HCT116 (cell line): ENCODE measurements around the gene CDK10. TPM values are rescaled to one million over a fixed set of nuclear protein-coding genes. Genes with fewer than 3 reads are reported as not detected.

ENCODE experiments used
- ATAC-seq: fragments of 200-7000 bp; cut with Tn5 transposase; 2 replicates; pipeline ENCODE4 v1.9.1; 2020; ENCODE audit warnings: mild to moderate bottlenecking, moderate library complexity
- BruUV-seq: library from RNA; stranded (reverse); fragments of 400-500 nt; replicated peaks from 2 replicates; lab custom pipeline; 2021; lab: Mats Ljungman, UMichigan
- CTCF ChIA-PET: fragments of 300-600 bp; sonication (Branson Sonifier 250); formaldehyde crosslinking; loops from one replicate; lab custom pipeline; 2021; ENCODE audit warnings: antibody characterized with exemption; lab: Charles Lee
- POLR2A ChIA-PET: fragments of 300-600, 350-600 bp; sonication (Branson Sonifier 250); formaldehyde crosslinking; loops from one replicate; lab custom pipeline; 2021; ENCODE audit warnings: antibody characterized with exemption; lab: Charles Lee
- RAD21 ChIA-PET, 2 experiments: fragments of 300-600 bp; sonication (Branson Sonifier 250); formaldehyde crosslinking; loops; one replicate each; lab custom pipeline; 2023; ENCODE audit warnings: low total read pairs in 2 of 2; ENCODE audit not compliant: uncharacterized antibody in 2 of 2, unreplicated experiment in 2 of 2, low non-redundant PET in 1 of 2; lab: Charles Lee
- DNase-seq: peaks from one replicate; pipeline ENCODE4 v3.0.0-alpha.2; 2010; ENCODE audit warnings: low read depth, low spot score
- H2AFZ ChIP-seq: fragments of 200-600 bp; shearing (Covaris generic), sonication (generic); 2 replicates; pipeline ENCODE4 v1.6.1; 2017; ENCODE audit warnings: low read depth, mixed run types, mixed read lengths, antibody characterized with exemption, low read length; ENCODE audit not compliant: poor library complexity, severe bottlenecking
- H3K27ac ChIP-seq: 2 replicates; pipeline ENCODE4 v1.5.1; 2012; ENCODE audit warnings: low read depth, low read length
- H3K27me3 ChIP-seq: fragments of 200-600 bp; sonication (generic); 2 replicates; pipeline ENCODE4 v1.6.1; 2016; ENCODE audit warnings: mixed run types, low read length, mixed read lengths; ENCODE audit not compliant: insufficient read depth
- H3K36me3 ChIP-seq, 2 experiments: fragments of 200-500 bp in 1 of 2; fragments of 200-600 bp in 1 of 2; sonication (Bioruptor generic) in 1 of 2; sonication (generic) in 1 of 2; 2 replicates each; pipeline versions ENCODE4 v1.5.1 to v1.6.1; 2014 to 2016; ENCODE audit warnings: low read length in 2 of 2, inconsistent platforms in 1 of 2, mixed read lengths in 1 of 2, mixed run types in 1 of 2; ENCODE audit not compliant: insufficient read depth in 2 of 2, control insufficient read depth in 1 of 2
- H3K4me1 ChIP-seq, 2 experiments: fragments of 200-600 bp in 1 of 2; sonication (generic) in 1 of 2; 2 replicates each; pipeline versions ENCODE4 v1.5.1 to v1.6.1; 2012 to 2017; ENCODE audit warnings: low read length in 2 of 2, inconsistent platforms in 1 of 2, mild to moderate bottlenecking in 1 of 2, mixed read lengths in 1 of 2, mixed run types in 1 of 2, moderate library complexity in 1 of 2; ENCODE audit not compliant: insufficient read depth in 2 of 2, control insufficient read depth in 1 of 2
- H3K4me2 ChIP-seq: fragments of 200-600 bp; sonication (generic); 2 replicates; pipeline ENCODE4 v1.6.1; 2017; ENCODE audit warnings: mixed run types, low read length, mixed read lengths
- H3K4me3 ChIP-seq, 2 experiments: fragments of 200-600 bp in 1 of 2; sonication (generic) in 1 of 2; replicated peaks in 1 of 2; 2 replicates each; pipeline ENCODE4 v1.5.1; 2011 to 2016; ENCODE audit warnings: low read length in 2 of 2, control low read depth in 1 of 2, low read depth in 1 of 2, mild to moderate bottlenecking in 1 of 2, mixed read lengths in 1 of 2, mixed run types in 1 of 2
- H3K79me2 ChIP-seq: fragments of 200-600 bp; sonication (generic); 2 replicates; pipeline ENCODE4 v1.6.1; 2017; ENCODE audit warnings: mild to moderate bottlenecking, mixed run types, low read length, moderate library complexity, mixed read lengths; ENCODE audit not compliant: insufficient read depth
- H3K9ac ChIP-seq: fragments of 200-600 bp; sonication (generic); 2 replicates; pipeline ENCODE4 v1.6.1; 2016; ENCODE audit warnings: low read length, mixed read lengths
- H3K9me2 ChIP-seq: fragments of 200-600 bp; sonication (generic), shearing (Covaris generic); 2 replicates; pipeline ENCODE4 v1.6.1; 2017; ENCODE audit warnings: mixed run types, mild to moderate bottlenecking, moderate library complexity; ENCODE audit not compliant: insufficient read depth
- H3K9me3 ChIP-seq, 2 experiments: fragments of 200-500 bp in 1 of 2; fragments of 200-600 bp in 1 of 2; sonication (Bioruptor generic) in 1 of 2; sonication (generic) in 1 of 2; 2 replicates each; pipeline ENCODE4 v1.6.1; 2014 to 2017; ENCODE audit warnings: low read length in 2 of 2, mixed read lengths in 2 of 2, inconsistent platforms in 1 of 2, low read depth in 1 of 2, mild to moderate bottlenecking in 1 of 2, mixed run types in 1 of 2, moderate library complexity in 1 of 2; ENCODE audit not compliant: control insufficient read depth in 1 of 2, insufficient read depth in 1 of 2
- H4K20me1 ChIP-seq: fragments of 200-600 bp; sonication (generic), shearing (Covaris generic); 2 replicates; pipeline ENCODE4 v1.6.1; 2017; ENCODE audit warnings: mixed run types, mild to moderate bottlenecking, moderate library complexity; ENCODE audit not compliant: insufficient read depth
- ATF3 ChIP-seq: IDR thresholded peaks from 2 replicates; pipeline ENCODE4 v1.6.1; 2012
- CEBPB ChIP-seq: IDR thresholded peaks from 2 replicates; pipeline ENCODE4 v1.6.1; 2012; ENCODE audit warnings: low read depth
- JUND ChIP-seq: IDR thresholded peaks from 2 replicates; pipeline ENCODE4 v1.6.1; 2012
- POLR2A ChIP-seq: IDR thresholded peaks from 2 replicates; pipeline ENCODE4 v1.7.0; 2011; ENCODE audit warnings: borderline replicate concordance; ENCODE audit not compliant: insufficient read depth, insufficient read length; ENCODE audit errors: extremely low read depth
- POLR2AphosphoS5 ChIP-seq: IDR thresholded peaks from 2 replicates; pipeline ENCODE4 v1.6.1; 2011; ENCODE audit warnings: mild to moderate bottlenecking, low read depth, low read length, moderate library complexity
- YY1 ChIP-seq: IDR thresholded peaks from 2 replicates; pipeline ENCODE4 v1.6.1; 2011; ENCODE audit warnings: low read length, low read depth, moderate library complexity, mild to moderate bottlenecking; ENCODE audit not compliant: insufficient replicate concordance; ENCODE audit errors: extremely low read depth
- ZBTB33 ChIP-seq: IDR thresholded peaks from 2 replicates; pipeline ENCODE4 v1.6.1; 2011; ENCODE audit warnings: mild to moderate bottlenecking, low read length, moderate library complexity; ENCODE audit not compliant: insufficient replicate concordance; ENCODE audit errors: extremely low read depth
- ZFX ChIP-seq: fragments of 450-650 bp; IDR thresholded peaks from 2 replicates; pipeline ENCODE4 v1.6.1; 2017
- ZNF274 ChIP-seq: fragments of 200-500 bp; sonication (Bioruptor generic); IDR thresholded peaks from 2 replicates; pipeline ENCODE4 v1.6.1; 2014; ENCODE audit warnings: mild to moderate bottlenecking, low read depth, low read length, inconsistent platforms
- intact Hi-C: fragments of 100-400 bp; cut with micrococcal nuclease; formaldehyde crosslinking; loops from 2 replicates; pipeline ENCODE4 v1.10.0; 2022
- total RNA-seq: library from RNA; stranded (reverse); gene quantifications from one replicate; pipeline ENCODE4 v1.2.1, GENCODE V29; 2021; ENCODE audit not compliant: unreplicated experiment

Gene CDK10
- total RNA-seq, 1 experiment from 2014 or later, result 165 TPM

- H3K9me3 ChIP-seq, result no peaks in the 10 kb centered on the region
- ChIA-PET POLR2A (interaction anchor here (1.0 to 3.2 kb wide), 3 partner anchors 8 to 12 kb away, joined by 4 to 12 read pairs (median 4); partner anchors contain the start of gene VPS9D1), CTCF (interaction anchor here (2.3 kb wide), 1 partner anchor 11 kb away, joined by 6 read pairs; no protein-coding TSS in a partner anchor), RAD21 (no interaction called here)
- peak overlapping the region; percentile 84 to 99 for H3K4me3 ChIP-seq
- peak overlapping the region; percentile 100 for H3K9ac ChIP-seq
- peaks cover 0 to 35% of the 10 kb centered on the region in 2 experiments; a peak in 2 of 4 replicates for H3K4me1 ChIP-seq
- H3K9me2 ChIP-seq, result no peaks in the 10 kb centered on the region
- peak; percentile 86 for ATAC-seq
- peaks cover 9 to 20% of the 10 kb centered on the region in 2 experiments for H3K36me3 ChIP-seq
- TF ChIP-seq POLR2A (peak; percentile 92), YY1 (peak; percentile 74), ATF3 (no peak), JUND (no peak), ZNF274 (no peak), CEBPB (no peak), ZFX (peak; percentile 95; the same call in 1 of the 2 replicates), POLR2AphosphoS5 (peak; percentile 98), ZBTB33 (no peak)
- peak overlapping the region; percentile 97 for H3K4me2 ChIP-seq
- DNase-seq, result peak; percentile 73
- H3K79me2 ChIP-seq, result peaks cover 42% of the 10 kb centered on the region
- peak overlapping the region; percentile 83 for H3K27ac ChIP-seq
- BruUV-seq, result TSS peak; percentile 75
- H2AFZ ChIP-seq, result no peak overlapping the region
- no peaks in the 10 kb centered on the region for H3K27me3 ChIP-seq
- no peaks in the 10 kb centered on the region for H4K20me1 ChIP-seq
- intact Hi-C loops, result no loop called here
These were observed 25.2 kb downstream of the CDK10 start for GRCh38 chr16:89711601-89712273.
